HG02763 (cell line): ENCODE results near the gene MACROH2A2.
"Not testable (repeated sequence)": the region's sequence is repeated elsewhere in the genome, so short reads cannot be mapped to it uniquely, and the experiment has no call there.

Experiments used
- ATAC-seq: cut with Tn5 transposase; IDR thresholded peaks from one replicate; pipeline ENCODE4 v1.9.1; 2021; ENCODE audit warnings: mild to moderate bottlenecking, moderate library complexity; ENCODE audit not compliant: unreplicated experiment

Gene MACROH2A2

GRCh38 chr10:70097459-70097858 lies 44.8 kb downstream of the MACROH2A2 start:
- ATAC-seq, result no peak

DNA sequence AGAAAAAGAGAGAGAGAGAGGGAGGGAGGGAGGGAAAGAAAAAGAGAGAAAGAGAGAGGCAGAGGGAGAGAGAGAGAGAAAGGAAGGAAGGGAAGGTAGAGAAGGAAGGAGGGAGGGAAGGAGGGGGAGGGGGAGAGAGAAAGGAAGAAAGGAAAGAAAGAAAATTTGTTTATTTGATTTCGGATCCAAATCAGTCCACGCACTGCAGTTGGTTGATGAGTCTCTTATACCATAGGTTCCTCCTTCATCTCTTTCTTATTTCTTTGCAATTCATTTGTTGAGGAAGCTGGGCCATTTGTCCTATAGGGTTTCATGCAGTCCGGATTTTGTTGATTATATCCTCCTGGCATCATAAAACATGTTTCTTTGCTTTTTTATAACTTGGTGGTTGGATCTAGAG lies 45.6 kb downstream of the MACROH2A2 start:
- ATAC-seq, result no peak

- not testable (repeated sequence) for ATAC-seq
These were observed 48.5 kb downstream of the MACROH2A2 start for GRCh38 chr10:70101068-70101562.

DNA sequence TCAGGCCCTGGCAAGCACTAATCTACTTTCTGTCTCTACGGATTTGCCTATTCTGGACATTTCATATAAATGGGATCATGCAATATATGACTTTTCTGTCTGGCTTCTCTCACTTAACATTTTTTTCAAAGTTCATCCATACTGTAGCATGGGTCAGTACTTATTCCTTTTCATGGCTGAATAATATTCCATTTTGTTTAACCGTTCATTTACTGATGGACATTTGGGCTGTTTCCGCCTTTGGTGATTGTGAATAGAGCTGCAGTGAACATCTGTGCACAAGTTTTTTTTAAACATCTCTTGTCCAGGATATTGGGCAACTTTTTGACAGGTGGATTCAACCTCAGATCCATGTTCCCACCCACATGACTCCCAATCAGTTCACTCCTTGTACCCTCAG lies 49.0 kb downstream of the MACROH2A2 start:
- no peak for ATAC-seq

DNA sequence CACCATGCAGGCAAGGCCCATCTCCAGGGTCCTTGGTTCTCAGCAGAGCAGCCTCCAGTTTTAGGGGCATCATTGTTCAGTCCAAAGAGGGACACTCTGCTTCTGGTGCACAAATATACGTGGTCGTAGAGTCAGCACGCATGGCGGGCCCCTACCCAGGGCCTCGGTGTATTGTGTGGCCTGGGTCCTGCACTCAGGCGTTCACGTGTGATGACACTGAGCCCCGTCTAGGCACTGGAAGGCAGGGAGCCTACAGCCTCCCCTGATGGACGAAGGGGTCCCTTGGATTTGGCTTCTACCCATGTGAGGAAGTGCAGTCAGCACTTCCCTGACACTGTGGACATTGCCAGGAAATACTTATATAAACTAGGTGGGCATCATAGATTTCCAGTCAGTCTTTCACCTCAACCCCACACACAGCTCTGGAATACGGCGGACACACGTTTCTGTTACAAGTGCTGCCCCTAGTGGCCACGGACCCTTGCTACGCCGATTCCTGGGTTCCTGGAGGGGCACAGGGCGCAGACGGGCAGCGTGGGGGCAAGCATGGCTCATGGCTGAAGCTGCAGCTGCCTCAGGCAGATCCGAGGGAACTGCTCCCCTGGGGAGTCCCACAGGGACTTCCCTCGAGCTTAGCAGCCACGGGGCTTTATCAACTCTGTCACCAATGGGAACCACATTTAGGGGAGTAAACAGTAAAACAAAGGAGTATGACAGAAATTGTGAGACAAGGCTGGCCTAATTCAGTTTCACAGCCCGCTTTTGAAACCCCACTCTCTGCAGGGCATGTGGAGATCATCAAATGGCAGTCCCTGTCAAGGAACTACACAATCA lies 54.5 kb downstream of the MACROH2A2 start:
- ATAC-seq, result no peak

GRCh38 chr10:70109064-70109729 lies 56.6 kb downstream of the MACROH2A2 start:
- no peak for ATAC-seq

DNA sequence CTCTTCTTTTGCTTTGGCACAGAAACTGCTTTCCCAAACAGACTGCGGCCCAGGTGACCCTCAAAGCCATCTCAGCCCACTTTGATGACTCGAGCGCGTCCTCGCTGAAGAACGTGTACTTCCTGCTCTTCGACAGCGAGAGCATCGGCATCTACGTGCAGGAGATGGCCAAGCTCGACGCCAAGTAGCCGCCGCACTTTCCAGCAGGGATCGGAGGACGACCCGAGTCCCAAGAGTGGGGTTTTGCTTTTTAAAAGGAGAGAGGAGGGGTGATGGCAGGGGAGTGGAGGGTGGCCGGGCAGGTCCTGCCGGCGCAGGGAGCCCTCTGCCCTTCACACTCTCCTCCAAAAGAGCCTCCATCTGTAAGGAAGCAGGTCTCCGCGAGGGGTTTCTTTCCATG lies 58.9 kb downstream of the MACROH2A2 start:
- no peak for ATAC-seq

- no peak for ATAC-seq
These were observed 59.4 kb downstream of the MACROH2A2 start for GRCh38 chr10:70112071-70112470.

DNA sequence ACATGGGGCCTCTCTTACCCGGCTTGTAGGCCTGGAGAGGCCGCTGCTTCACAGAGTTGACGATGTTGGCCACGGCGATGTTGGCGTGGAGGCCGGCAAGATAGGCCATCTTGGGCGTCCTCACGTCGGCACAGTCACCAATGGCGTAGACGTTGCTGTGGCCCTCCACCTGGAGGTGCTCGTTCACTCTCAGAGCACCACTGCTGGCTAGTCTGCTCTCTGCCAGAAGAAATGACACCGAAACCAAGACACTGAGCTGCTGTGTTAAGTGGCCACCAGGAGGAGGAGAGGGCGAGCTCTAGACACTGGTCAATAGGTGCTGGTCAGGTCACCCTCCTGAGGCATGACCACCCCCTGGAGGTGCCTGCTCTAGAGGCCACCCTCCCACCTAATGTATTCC lies 62.3 kb downstream of the MACROH2A2 start:
- no peak for ATAC-seq

DNA sequence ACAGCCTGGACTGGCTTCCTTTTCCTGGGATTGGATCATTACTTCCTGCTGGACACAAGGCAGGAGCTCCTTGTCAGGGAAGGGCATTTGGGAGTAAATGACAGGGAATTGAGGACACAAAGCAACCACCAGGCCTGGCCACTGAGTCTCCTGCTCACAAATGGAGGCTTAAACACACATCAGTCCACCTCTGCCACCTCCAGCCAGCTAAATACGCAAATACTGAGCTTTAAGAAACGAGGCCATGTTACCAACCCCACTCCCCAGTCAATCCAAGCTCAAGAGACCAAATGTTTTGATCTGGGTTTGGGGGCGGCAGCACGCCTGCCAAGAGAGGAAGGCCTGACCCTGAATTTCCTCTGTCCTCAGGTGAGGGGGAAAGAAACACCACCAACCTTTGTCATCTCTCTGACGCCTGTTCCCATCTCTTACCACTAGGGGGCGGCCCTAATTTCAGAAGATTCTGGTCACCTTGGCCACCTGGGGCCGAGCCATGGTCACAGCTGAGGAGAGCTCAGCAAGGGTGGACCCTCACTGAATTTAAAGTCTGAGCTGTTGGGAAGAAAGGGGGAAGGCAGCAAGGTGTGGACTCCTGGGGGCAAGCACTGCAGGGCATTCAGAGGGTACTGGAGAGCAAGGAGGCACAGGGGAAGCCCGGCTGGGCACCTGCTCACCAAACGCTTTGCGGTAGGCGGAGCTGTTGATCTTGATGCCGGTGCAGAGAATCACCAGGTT lies 63.5 kb downstream of the MACROH2A2 start:
- no peak for ATAC-seq

GRCh38 chr10:70117646-70118045 lies 65.0 kb downstream of the MACROH2A2 start:
- no peak for ATAC-seq

DNA sequence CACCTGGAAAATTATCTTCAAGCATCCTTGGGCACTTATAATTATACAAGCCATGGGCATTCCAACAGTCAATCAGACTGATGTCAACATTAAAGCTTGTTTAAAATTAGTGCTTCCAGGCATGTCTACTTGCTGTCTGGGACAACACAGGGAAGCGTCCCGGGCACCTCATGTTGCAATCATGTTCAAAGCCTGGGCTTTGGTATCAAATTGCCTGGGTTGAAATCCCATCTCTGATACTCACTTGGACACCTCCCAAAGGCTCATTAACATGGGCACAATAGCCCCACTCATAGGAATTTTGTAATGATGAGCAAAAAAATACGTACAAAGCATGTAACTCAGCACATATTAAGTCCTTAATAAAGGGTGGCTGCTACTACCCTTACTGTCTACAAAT lies 65.5 kb downstream of the MACROH2A2 start:
- ATAC-seq, result no peak

GRCh38 chr10:70119197-70119596 lies 66.6 kb downstream of the MACROH2A2 start:
- ATAC-seq, result no peak

DNA sequence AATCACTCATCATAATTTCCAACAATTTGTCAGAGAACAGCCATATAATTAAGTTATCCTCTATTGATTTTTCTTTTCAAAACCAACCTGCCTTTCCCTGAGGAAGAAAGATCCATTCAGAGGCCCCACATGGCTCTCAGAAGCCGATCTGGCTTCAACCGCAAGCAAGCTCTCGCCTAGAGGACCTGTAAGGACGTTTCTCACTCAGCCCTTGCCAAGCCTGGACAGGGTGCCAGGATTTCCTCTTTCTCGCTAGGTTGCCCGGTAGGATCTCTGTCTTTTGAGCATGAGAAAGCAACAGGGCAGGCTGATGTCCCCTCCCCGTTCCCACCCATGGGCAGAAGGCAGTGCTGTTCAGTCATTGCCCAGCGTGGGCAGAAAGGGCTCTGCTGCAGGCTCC lies 67.0 kb downstream of the MACROH2A2 start:
- ATAC-seq, result no peak

DNA sequence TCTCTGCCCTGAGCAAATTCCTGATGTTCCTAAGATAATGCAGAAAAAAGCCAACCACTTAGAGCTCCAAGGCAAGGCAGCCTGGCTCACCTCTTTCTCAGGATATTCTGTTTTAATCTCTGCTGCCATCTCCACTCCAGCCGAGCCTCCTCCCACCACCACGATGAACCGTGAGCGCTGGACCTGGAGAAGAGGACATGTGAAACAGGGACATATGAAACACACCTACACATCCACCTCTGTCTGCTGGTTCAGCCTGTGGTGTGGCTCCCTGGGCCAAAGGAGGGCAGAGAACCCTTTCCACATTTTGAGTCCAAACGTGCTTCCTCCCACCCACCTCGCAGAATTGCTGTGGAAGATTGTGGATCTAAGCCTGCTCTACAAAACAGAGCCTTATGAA lies 67.8 kb downstream of the MACROH2A2 start:
- no peak for ATAC-seq

DNA sequence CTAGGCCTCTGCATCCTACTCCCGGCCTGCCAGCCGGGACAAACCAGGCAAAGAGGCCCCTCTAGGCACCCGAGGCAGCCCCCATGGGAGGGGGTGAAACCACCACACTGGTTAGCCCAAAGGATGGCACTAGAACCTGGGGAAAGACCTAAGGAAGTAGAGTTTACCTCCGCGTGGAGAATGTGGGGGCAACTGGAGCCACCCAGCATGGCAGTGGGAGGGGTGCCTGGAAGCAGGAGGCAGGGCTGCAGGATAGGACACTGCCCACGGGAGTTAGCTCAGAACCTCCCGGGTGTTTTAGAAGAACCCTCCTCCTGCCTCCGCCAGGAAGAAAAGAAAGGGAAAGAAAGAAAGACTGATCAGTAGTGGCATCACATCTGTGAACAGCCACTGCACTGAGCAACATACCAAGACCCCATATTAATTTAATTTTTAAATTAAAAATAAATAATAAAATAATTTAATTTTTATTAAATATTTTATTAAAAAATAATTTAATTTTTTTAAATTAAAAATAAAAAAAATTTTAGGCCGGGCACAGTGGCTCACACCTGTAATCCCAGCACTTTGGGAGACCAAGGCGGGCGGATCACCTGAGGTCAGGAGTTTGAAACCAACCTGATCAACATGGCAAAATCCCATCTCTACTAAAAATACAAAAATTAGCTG lies 68.8 kb downstream of the MACROH2A2 start:
- no peak for ATAC-seq

DNA sequence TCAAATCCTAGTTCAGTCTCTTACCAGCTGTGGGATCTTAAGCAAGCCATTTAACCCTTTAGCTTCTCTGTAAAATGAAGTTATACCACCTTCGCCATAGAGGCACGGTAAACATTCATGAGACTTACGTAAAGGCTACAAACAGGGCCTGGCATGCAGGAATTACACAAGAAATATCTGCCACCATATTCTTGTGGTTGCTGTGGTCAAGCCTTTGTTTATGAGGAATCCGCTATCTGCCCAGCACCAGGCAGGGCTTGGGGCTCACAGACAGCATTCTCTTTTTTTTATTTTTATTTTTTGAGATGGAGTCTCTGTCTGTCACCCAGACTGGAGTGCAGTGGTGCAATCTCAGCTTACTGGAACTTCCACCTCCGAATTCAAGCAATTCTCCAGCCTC lies 70.1 kb downstream of the MACROH2A2 start:
- no peak for ATAC-seq

- not testable (repeated sequence) for ATAC-seq
These were observed 70.5 kb downstream of the MACROH2A2 start for GRCh38 chr10:70123166-70123565.

- no peak for ATAC-seq
These were observed 71.2 kb downstream of the MACROH2A2 start for GRCh38 chr10:70123817-70124216.

DNA sequence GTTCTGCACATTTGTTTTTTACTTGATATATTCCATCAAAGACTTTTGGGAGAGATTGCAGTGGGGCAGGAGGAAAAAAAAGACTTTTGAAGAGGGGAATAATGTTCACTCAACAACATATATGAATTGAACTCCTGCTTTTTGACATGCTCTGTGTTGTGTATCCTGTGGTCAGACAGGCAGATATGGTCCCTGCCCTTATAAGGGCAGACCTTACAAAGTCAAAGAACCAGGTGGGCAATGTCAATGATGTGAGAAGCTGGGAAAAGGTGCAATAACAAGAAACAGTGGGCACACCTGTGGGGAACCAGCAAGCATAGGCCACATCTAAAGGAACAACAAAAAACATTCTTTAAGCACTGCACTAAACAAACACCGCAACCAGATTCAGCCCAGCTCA lies 71.8 kb downstream of the MACROH2A2 start:
- no peak for ATAC-seq

DNA sequence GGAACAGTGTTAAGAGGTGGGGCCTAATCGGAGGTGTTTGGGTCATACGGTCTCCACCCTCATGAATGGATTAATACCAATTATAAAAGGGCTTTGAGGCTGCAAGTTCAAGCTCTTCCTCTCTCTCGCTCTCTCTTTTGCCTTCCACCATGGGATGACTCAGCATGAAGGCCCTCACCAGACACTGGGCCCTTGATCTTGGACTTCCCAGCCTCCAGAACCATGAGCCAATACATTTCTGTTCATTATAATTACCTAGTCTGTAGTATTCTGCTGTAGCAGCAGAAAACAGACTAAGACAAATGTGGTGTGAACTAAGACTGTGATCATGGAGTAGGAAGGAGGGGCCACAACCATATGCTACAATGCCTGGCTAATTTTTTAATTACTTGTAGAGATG lies 72.3 kb downstream of the MACROH2A2 start:
- no peak for ATAC-seq
